ENCODE data around the gene RALGPS2. TPM values are rescaled to one million over a fixed set of nuclear protein-coding genes. Genes with fewer than 3 reads are reported as not detected.

The RALGPS2 gene
- total and polyA plus RNA-seq, 2 experiments from 2014 or later, result 8.1 to 31.2 TPM

GRCh38 chr1:178871551-178872320 is 146.7 kb downstream of the RALGPS2 start:
- ATAC-seq (no peak), DNase-seq (ENCODE audit: low spot score) (no peak)
- no peak overlapping the region for H3K4me3 Mint-ChIP-seq
- no peaks in the 10 kb centered on the region for H3K36me3 Mint-ChIP-seq (ENCODE audit: low read depth)
- Histone ChIP-seq H2AFZ (no peak overlapping the region), H3K4me1 (ENCODE audit: insufficient read depth) (peaks cover 30% of the 10 kb centered on the region), H3K27me3 (ENCODE audit: insufficient read depth) (no peaks in the 10 kb centered on the region), H3K27ac (ENCODE audit: low read depth) (no peak overlapping the region; the same call in 1 of the 2 replicates), H4K20me1 (replicated peaks; ENCODE audit: insufficient read depth) (no peaks in the 10 kb centered on the region), H3F3A (replicated peaks; ENCODE audit: low read depth) (no peaks in the 10 kb centered on the region), H3K4me2 (0 out of 2 replicates have a peak overlapping the region, but pooled peaks have one; percentile 1), H3K9me2 (ENCODE audit: insufficient read depth) (no peaks in the 10 kb centered on the region), H3K4me3 (no peak overlapping the region), H3K36me3 (ENCODE audit: insufficient read depth) (no peaks in the 10 kb centered on the region), H3K79me2 (replicated peaks; ENCODE audit: insufficient read depth) (no peaks in the 10 kb centered on the region)
- no peaks in the 10 kb centered on the region for H3K9me3 Mint-ChIP-seq
- peak overlapping the region; percentile 7; the same call in 1 of the 2 replicates for H3K27ac Mint-ChIP-seq
- TF ChIP-seq NANOG (IDR thresholded peaks at IDR 0.05; ENCODE audit: borderline replicate concordance), result no peak
- no peak for TF ChIP-seq EZH2 (IDR thresholded peaks at IDR 0.05; ENCODE audit: low read depth, unreplicated experiment)
- TF ChIP-seq CREB1 (CRISPR knock-in tag; IDR thresholded peaks at IDR 0.05; ENCODE audit: low read depth), result no peak
- no peak for TF ChIP-seq ETS1 (IDR thresholded peaks at IDR 0.05)
- TF ChIP-seq JUNB (IDR thresholded peaks at IDR 0.05; ENCODE audit: unreplicated experiment), result no peak
- TF ChIP-seq STAT1 (IDR thresholded peaks at IDR 0.05; ENCODE audit: unreplicated experiment), result no peak
- no peak for TF ChIP-seq CTCF (conservative IDR thresholded peaks at IDR 0.05; ENCODE audit: low read depth in 2 of 2)
- H3K27me3 Mint-ChIP-seq (ENCODE audit: insufficient read depth, low read depth, poor library complexity), result no peaks in the 10 kb centered on the region
- H3K4me1 Mint-ChIP-seq, result peaks cover 26% of the 10 kb centered on the region

- ATAC-seq (no peak), DNase-seq (ENCODE audit: low spot score) (no peak)
- H4K20me1 ChIP-seq (replicated peaks; ENCODE audit: insufficient read depth), result no peaks in the 10 kb centered on the region
- no peaks in the 10 kb centered on the region for H3K36me3 ChIP-seq (ENCODE audit: insufficient read depth)
- Mint-ChIP-seq H3K4me1 (peaks cover 10% of the 10 kb centered on the region), H3K27me3 (ENCODE audit: insufficient read depth, low read depth, poor library complexity) (no peaks in the 10 kb centered on the region), H3K9me3 (no peaks in the 10 kb centered on the region), H3K36me3 (ENCODE audit: low read depth) (no peaks in the 10 kb centered on the region), H3K4me3 (no peak overlapping the region), H3K27ac (no peak overlapping the region)
- H2AFZ ChIP-seq, result no peak overlapping the region
- H3K79me2 ChIP-seq (replicated peaks; ENCODE audit: insufficient read depth), result no peaks in the 10 kb centered on the region
- no peak overlapping the region for H3K4me3 ChIP-seq
- TF ChIP-seq EZH2 (IDR thresholded peaks at IDR 0.05; ENCODE audit: low read depth, unreplicated experiment) (no peak), ETS1 (IDR thresholded peaks at IDR 0.05) (no peak)
- H3F3A ChIP-seq (replicated peaks; ENCODE audit: low read depth), result no peaks in the 10 kb centered on the region
- no peak overlapping the region for H3K27ac ChIP-seq (ENCODE audit: low read depth)
- H3K9me2 ChIP-seq (ENCODE audit: insufficient read depth), result no peaks in the 10 kb centered on the region
- no peak overlapping the region for H3K4me2 ChIP-seq
- H3K27me3 ChIP-seq (ENCODE audit: insufficient read depth), result no peaks in the 10 kb centered on the region
- H3K4me1 ChIP-seq (ENCODE audit: insufficient read depth), result peaks cover 11% of the 10 kb centered on the region
Observed at GRCh38 chr1:178874966-178875365, 149.9 kb downstream of the RALGPS2 start.

Data from GM23338 (cell line).